Muscle of back (tissue), 11 donors: ENCODE results near the gene KRTAP5-10. TPM values are rescaled to one million over a fixed set of nuclear protein-coding genes. Genes with fewer than 3 reads are reported as not detected.
"Not testable (repeated sequence)": the region's sequence is repeated elsewhere in the genome, so short reads cannot be mapped to it uniquely, and the experiment has no call there.

Source experiments
- DNase-seq, 3 donors: peaks; one replicate each; pipeline versions ENCODE4 v3.0.0 to v3.0.0-alpha.2; 2013
- polyA plus RNA-seq, 10 donors: library from polyadenylated mRNA; unstranded; fragments of 120-200 nt; gene quantifications; one replicate each; pipeline ENCODE4 v1.2.1, GENCODE V29; 2013; ENCODE audit not compliant: insufficient read length in 10 of 10

Gene KRTAP5-10
- polyA plus RNA-seq, 10 donors, result not detected

DNA sequence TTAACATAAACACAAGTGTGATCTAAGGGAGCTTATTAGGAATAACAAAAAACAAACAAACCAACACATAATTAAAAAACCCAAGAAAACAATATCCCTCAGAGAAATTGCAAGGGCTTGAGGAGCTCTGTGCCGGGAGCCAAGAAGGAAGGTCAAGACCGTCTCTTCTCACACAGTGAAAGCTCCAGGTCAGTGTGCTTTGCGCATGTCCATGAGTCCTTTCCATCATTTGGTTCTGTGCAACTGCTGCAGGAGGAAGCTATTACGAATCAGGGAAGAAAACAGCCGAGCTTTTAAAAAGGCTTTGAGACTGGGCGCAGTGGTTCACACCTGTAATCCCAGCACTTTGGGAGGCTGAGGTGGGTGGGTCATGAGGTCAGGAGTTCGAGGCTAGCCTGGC is 23.0 kb upstream of the KRTAP5-10 start:
- no peak for DNase-seq

DNA sequence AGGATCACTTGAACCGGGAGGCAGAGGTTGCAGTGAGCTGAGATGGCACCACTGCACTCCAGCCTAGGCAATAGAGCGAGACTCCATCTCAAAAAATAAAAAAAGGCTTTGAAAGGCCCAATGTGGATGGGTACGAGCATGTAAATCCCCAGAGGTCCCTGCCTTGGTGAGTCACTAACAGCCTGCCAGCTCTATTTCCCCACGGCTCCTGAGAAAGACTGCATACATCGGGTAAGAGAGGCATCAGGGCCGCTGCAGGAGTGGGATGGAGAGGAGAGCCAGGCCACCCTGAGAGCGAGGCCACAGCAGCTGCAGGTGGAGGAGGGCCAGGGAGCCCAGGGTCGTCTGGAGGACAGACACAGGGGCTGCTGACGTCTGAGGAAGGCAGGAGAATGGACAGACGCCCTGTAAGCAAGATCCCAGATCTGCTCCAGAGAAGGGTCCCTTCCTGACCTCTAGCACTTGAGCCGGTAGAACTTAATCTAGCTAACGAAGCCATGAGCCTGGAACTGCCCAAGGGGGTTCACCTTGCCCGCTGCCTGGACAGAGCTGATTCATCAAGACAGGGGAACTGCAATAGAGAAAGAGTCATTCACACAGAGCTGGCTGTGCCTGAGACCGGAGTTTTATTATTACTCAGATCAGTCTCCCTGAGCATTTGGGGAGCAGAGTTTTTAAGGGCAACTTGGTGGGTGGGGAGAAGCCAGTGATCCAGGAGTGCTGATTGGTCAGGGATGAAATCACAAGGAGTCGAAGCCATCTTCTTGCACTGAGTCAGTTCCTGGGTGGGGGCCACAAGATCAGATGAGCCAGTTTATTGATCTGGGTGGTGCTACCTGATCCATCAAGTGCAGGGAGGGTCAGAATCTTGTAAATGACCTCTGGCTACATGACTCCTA is 22.2 kb upstream of the KRTAP5-10 start:
- DNase-seq, result no peak

DNA sequence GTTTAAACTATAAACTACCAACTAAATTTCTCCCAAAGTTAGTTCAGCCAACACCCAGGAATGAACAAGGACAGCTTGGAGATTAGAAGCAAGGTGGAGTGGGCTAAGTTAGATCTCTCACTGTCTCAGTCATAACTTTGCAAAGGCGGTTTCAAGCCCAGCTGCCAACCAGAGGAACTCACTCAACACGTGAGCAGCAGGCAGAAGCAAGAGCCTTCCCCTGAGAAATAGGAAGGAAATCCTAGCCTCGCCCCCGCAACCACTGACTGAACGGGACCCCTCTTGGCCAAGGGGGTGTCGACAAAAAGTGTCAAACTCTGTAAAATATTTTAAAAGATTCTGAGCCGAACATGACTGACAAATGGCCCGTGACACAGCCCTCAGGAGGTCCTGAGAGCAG is 21.5 kb upstream of the KRTAP5-10 start:
- no peak for DNase-seq

DNA sequence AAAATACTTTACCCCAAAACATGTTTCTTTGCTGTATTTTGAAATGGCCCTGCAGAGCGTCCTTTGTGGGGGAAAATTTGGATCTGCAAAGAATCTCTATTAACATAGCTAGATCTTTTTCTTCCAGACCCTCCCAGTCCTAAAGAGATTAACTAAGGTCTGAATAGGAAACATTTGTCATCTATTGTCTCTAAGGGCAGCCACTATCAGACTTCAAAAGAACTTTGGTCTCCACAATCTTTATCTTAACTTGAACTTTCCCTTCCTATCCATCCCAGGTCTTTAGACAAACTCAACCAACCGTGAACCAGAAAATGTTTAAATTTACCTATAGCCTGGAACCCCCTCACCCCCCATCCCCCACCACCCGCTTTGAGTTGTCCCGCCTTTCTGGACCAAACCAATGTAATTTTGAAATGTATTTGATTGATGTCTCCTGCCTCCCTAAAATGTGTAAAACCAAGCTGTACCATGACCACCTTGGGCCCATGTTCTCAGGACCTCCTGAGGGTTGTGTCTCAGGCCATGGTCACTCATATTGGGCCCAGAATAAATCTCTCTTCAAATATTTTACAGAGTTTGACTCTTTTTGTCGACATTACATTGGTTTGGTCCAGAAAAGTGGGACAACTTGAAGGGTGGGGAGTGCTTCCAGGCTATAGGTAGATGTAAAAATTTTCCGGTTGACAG is 20.7 kb upstream of the KRTAP5-10 start:
- no peak for DNase-seq

DNA sequence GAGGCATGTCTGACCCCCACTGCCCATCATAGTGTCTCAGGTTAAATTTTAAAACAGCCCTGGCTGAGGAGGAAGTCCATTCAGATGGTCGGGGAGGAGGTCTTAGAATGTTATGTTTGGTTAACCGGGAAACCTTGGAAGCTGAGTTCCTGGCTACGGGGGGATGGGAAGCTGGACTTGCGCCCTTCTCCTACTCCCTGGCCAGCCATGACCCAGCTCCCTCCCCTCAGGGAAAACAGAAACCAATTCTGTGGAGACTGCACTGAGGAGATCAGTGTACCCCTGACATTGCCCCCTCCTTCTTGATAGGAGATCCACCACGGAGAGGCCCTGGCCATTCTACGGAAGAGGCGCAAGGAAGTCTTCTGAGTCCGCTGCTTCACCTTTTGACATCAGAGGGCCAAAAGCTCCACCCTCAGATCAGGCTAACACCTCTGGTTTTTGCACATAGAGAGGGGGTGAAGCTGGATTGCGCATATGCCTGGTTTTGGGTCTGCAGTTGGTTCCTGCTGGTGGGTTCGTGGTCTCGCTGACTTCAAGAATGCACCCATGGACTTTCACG is 19.9 kb upstream of the KRTAP5-10 start:
- DNase-seq, result no peak

DNA sequence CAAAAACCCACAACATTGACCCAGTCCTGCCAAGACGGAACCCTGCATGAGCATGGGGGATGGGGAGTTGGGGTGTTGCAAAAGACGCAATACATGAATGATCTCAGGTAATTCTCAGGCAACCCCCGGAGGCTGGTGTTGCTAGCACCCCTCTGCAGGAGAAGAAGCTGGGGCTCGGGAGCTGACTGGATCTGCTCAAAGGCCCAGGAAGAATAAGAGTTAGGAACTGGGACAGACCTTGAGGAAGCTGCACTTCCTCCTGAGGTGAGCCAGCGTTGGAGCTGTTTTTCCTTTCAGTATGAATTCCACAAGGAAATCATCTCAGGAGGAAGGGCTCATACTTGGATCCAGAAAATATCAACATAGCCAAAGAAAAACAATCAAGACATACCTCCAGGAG is 17.2 kb upstream of the KRTAP5-10 start, which contains the start of gene KRTAP5-9:
KRTAP5-9 (plus strand) TSS at position 301 of the 400 bp plus-strand sequence. CDS start 238 bp downstream, outside the sequence.
- no peak for DNase-seq

DNA sequence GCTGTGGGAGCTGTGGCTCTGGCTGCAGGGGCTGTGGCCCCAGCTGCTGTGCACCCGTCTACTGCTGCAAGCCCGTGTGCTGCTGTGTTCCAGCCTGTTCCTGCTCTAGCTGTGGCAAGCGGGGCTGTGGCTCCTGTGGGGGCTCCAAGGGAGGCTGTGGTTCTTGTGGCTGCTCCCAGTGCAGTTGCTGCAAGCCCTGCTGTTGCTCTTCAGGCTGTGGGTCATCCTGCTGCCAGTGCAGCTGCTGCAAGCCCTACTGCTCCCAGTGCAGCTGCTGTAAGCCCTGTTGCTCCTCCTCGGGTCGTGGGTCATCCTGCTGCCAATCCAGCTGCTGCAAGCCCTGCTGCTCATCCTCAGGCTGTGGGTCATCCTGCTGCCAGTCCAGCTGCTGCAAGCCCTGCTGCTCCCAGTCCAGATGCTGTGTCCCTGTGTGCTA is 16.6 kb upstream of the KRTAP5-10 start:
- no peak for DNase-seq

DNA sequence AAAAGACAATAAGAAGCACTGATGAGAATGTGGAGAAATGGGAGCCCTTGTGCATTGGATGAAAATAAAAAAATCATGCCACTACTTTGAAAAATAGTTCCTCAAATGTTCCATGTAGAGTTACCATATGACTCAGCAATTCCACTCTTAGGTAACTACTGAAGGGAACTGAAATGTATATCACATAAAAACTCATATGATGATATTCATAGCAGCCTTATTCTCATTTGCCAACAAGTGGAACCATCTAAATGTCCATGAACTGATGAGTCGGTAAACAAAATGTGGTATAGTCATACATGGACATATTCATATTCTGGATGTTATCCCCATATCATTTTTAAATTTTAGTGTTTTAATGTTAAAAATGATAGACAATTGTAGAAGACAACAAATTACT is 13.7 kb upstream of the KRTAP5-10 start:
- no peak for DNase-seq

DNA sequence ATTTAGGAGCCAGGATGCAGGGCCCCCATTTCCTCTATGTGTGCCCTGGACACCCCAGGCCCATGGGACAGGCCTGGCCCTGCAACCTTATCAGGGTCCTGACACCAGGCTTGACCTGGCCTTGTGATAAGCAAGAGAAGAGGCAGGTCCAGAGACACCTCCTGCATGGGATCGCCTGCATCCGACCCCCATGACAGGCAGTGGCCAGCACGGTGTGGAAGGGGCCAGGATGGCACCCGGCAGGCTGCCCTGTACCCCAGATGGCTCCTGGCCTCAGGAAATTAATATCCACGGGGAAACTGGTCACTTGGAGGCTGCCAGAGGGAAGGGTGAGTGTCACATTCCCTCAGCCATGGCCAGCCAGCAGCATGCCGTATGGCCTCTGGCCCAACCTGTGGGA is 10.4 kb upstream of the KRTAP5-10 start:
- DNase-seq, result no peak

DNA sequence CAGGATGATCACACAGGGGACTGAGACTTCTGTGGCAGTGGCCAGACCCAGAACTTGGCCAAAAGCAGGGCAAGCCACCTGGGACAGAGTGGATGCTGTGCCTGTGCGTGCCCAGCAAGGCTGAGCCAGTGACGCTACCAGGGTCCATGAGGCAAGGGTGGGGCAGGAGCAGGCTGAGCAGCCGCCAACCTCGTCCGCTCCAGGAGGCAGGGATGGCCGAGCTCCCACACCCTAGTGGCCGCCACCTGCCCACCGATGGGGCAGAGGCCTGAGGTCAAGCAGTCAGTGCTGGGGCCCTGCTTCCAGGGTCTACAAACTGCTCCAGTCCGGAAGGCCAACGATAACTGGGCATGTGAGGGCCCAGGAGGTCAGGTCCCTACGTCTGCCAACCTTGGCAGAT is 9.9 kb upstream of the KRTAP5-10 start:
- DNase-seq, result no peak

DNA sequence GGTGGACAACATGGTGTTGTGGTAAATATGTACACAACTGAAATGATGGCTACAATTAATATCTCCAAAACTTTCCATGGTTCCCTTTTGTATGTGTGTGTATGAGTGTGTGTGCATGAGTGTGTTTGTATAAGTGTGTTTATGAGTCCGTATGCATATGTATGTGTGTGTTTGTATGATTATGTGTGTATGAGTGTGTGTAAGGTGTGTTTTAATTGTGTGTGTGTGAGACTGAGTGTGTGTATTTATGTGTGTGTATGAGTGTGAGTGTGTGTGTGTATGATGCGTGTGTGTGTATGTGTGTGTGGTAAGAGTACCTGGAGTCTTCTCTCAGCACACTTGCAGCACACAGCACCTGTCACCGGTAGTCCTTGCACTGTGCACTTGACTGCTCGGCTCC is 9.3 kb upstream of the KRTAP5-10 start:
- DNase-seq, result no peak

DNA sequence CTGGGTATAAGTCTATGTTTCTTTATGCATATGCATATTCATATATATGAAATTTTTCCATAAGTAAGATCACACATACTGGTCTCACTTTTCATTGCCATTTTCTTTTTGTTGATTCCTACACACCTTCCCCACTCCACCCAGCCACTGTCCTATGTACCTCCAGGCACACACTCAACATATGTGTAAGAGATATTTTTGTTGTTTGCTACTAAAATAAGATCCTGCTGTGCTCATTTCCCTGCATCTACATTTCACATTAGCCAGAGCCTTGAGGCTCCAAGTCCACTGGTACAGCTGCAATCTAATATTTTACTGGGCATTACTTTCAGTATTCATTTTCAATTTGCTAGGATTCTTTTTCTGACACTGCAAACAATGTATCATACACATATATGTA is 8.1 kb upstream of the KRTAP5-10 start:
- DNase-seq, result no peak

DNA sequence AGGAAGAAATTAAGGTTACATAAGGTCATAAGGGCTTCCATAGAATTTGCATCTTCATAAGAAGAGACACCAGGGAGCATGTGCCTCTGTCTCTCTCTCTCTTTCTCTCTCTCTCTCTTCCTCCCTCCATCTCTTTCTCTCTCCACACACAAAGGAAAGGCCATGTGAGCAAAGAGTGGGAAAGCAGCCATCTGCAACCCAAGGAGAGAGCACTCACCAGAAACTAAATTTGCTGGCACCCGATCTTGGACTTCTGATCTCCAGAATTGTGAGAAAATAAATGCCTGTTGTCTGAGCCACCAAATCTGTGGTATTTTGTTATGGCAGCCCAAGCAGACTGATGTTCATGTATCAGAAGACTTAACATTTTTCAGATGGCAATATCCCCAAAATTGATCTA is 6.4 kb upstream of the KRTAP5-10 start:
- DNase-seq, result no peak

DNA sequence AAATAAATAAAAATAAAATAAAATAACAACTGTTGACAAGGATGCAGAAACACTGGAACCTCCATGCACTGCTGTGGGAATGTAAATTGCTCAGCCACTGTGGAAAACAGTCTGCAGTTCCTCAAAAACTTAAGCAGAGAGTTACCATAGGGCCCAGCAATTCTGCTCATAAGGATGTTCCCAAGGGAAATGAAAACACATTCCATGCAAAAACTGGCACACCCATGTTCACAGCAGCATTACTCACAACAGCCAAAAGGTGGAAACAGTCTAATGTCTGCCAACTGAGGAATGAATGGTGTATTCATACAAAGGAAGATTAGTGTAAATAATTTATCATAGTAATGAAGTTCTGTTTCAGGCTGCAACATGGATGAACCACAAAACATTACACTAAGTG is 3.2 kb upstream of the KRTAP5-10 start:
- no peak for DNase-seq

DNA sequence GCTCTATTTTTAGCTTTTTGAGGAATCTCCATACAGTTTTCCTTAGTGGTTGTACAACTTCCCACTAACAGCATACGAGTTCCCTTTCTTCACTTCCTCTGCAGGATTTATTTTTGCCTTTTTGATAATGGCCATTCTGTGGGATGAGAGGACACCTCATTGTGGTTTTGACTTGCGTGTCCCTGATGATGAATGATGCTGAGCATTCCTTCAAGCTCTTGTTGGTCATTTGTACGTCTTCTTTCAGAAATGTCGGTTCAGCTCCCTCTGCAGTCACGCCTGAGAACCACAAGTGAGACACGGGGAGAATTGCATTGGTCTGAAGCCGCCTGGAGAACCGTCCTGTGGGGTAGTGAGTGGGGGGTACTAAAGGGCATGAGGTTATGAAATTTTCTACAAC is 2.0 kb upstream of the KRTAP5-10 start:
- no peak for DNase-seq

DNA sequence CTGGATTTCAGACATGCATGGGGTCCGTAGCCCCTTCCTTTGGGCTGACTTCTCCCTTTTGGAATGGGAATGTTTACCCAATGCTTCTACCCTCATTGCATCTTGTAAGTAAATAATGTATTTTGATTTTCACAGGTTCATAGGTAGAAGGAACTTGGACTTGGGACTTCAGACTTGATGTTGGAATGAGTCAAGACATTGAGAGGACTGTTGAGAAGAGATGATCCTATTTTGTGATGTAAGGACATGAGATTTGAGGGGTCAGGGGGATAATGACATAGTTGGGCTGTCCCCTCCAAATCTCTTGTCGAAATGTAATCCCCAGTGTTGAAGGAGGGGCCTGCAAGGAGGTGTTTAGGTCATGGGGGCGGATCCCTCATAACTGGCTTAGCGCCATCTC is 933 bp upstream of the KRTAP5-10 start:
- DNase-seq, result no peak

DNA sequence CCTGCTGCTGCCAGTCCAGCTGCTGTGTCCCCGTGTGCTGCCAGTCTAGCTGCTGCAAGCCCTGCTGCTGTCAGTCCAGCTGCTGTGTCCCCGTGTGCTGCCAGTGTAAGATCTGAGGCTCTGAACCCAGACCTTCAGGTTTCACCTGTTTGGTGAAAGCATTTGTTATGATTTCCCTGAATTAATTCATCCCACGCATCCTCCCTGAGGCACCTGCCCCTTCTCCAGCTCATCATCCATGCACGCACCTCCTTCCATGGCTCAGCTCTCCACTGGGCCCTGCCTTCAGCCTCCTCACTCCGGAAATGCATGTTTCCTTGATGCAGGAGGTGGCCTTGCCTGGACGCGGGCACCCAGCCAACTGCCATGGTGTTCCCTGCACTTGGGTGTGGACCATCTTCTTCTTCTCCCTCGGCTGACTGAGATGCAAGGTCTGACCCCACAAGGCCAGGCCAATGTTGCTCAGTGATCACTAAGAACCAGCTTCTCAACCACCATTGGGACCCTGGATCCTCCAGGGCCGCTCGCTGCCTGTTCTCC is 788 bp downstream of the KRTAP5-10 start:
- no peak for DNase-seq

DNA sequence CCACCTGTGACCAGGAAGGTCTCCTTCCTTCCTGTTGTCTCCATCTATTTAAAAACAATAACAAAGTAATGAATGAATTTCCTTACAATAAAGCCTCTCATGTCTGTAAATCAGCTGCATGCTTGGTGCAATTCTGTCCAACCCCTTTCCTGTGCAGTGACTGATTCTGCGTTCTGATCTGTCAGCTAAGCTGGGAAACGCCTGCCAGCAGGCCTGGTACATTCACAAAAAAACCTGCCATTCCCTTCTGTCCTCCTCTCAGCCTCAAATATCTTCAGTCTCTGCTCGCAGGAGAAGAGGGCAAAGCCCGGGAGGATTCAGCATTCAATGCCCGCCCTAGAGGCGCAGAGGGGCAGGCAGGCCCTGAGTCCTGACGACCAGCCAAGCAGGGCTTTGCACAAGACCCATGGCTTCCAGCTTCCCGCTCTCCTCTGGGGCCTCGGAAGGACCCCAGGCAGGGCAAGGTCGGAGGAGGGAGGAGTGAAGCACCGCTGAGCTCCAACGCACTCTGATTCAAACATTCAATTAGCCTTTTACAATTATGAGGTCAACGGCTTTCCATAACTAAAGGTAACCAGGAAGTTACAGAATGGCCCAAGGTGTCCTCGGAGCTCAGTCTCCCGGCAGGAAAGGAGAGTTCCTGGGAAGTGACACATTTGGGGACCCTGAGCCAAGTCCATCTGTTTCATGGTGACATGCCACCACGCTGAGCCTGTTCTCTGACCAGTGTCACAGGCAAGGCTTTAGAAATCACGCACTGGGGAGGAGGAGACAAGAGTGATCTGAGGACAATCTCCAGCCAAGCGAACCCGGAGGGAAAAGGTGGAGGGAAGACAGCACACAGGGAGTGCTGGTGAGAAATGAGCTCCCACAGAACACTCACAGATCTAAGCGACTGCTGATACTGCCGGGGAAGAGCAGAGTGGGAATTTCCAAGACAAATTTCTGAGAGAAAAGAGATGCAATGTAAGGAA is 1.6 kb downstream of the KRTAP5-10 start:
- DNase-seq, result not testable (repeated sequence)

DNA sequence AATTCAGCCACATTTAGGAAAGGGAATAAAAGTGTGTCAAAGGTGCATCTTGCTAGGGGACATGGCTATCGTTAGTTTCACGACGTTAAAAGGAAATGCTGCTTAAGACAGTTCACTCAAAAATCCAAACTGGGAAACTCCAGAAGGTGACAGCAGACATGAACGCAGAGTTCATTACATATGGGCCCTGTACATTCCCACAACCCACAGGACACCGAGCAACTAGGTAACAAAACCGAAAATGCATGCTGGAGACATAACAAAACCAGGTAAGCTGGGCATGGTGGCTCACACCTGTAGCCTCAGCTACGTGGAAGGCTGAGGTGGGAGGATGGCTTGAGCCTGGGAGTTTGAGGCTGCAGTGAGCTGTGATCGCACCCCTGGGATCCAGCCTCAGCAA is 2.3 kb downstream of the KRTAP5-10 start:
- DNase-seq, result not testable (repeated sequence)

DNA sequence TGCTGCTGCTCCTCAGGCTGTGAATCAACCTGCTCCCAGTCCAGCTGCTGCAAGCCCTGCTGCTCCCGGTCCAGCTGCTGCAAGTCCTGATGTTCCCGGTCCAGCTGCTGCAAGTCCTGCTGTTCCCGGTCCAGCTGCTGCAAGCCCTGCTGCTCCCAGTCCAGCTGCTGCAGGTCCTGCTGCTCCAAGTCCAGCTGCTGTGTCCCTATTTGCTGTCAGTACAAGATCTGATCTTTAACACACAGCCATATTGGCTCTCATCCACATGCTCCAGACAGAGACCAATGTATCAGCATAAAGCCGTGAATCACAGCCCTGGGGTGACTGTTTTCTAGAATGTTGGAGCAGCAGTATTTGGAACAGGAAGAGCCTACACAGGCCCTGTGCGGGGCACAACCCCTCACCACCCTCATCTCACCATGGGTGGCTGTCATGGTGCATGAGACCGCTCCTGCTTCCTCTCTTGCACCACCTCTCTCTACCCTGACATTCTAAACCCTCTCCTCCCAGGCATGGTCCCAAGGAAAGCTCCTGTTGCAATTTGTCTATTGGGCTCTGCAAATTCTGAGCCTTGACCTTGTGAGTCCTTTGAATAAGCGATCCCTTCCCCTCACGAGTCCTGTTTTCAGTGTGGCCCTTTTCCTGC is 3.5 kb downstream of the KRTAP5-10 start:
- DNase-seq, result peak; percentile 14 to 61 (median 36)
